ENCODE data around the gene ITGAX. TPM values are rescaled to one million over a fixed set of nuclear protein-coding genes. Genes with fewer than 3 reads are reported as not detected.

Gene ITGAX
- total and polyA plus RNA-seq, 4 donors = 38.1 to 148 (median 113) TPM

DNA sequence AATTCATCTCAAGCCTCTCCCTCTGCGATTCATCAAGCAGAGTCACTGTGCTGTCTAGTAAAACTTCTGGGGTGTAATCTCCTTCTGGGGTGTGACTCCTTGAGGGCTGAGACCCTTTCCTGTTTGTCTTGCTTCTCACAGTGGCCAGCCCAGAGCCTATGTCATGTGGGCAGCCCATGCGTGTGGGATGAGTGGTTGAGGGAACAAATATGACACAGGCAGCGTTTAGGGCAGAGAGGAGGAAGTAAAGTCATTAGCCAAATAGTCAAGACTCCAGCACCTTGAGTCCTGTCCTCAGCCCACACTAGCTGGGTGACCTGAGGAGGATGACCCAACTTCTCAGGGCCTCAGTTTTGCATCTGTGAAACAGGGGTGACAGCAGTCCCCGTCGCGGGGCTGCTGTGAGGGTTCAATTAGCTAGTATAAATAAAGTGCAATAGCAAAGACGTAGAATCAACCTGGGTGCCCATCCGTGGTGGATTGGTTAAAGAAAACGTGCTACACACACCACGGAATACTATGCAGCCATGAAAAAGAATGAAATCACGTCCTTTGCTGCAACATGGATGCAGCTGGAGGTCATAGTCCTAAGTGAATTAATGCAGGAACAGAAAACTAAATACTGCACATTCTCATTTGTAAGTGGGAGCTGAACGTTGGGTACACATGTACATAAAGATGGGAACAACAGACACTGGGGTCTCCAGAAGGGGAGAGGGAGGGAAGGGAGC is 4.5 kb upstream of the ITGAX start:
- Histone ChIP-seq H3K36me3 (ENCODE audit: control insufficient read depth in 4 of 4, insufficient read depth in 4 of 4, low read length in 4 of 4) (no peaks in the 10 kb centered on the region), H3K9ac (ENCODE audit: insufficient read depth in 1 of 2, low read length in 2 of 2) (no peak overlapping the region), H3K4me1 (ENCODE audit: control insufficient read depth in 5 of 5, insufficient read depth in 5 of 5, low read length in 5 of 5) (peaks cover 0 to 2% (median 0%) of the 10 kb centered on the region in 5 donors), H3K4me3 (no peak overlapping the region), H3K27ac (ENCODE audit: low read depth in 1 of 2, low read length in 1 of 2) (peak overlapping the region in 1 of 2 donors; percentile 40), H3K27me3 (ENCODE audit: control insufficient read depth in 3 of 3, insufficient read depth in 3 of 3, low read length in 2 of 3) (no peaks in the 10 kb centered on the region), H3K9me3 (ENCODE audit: control insufficient read depth in 4 of 4, insufficient read depth in 3 of 4, low read length in 3 of 4) (peaks cover 0 to 5% (median 0%) of the 10 kb centered on the region in 4 donors)
- TF ChIP-seq, protein P1, sequence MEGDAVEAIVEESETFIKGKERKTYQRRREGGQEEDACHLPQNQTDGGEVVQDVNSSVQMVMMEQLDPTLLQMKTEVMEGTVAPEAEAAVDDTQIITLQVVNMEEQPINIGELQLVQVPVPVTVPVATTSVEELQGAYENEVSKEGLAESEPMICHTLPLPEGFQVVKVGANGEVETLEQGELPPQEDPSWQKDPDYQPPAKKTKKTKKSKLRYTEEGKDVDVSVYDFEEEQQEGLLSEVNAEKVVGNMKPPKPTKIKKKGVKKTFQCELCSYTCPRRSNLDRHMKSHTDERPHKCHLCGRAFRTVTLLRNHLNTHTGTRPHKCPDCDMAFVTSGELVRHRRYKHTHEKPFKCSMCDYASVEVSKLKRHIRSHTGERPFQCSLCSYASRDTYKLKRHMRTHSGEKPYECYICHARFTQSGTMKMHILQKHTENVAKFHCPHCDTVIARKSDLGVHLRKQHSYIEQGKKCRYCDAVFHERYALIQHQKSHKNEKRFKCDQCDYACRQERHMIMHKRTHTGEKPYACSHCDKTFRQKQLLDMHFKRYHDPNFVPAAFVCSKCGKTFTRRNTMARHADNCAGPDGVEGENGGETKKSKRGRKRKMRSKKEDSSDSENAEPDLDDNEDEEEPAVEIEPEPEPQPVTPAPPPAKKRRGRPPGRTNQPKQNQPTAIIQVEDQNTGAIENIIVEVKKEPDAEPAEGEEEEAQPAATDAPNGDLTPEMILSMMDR (IDR thresholded peaks at IDR 0.05; ENCODE audit: control extremely low read depth, extremely low read depth) = no peak
- DNase-seq = no peak
- 71 to 76% methylated on average over 12 of the region's 12 CpGs for WGBS, 2 donors
- ATAC-seq (ENCODE audit: insufficient read depth, low FRiP score) = peak; percentile 36

- TF ChIP-seq, protein P1 (IDR thresholded peaks at IDR 0.05; ENCODE audit: control extremely low read depth, extremely low read depth) = no peak
- 65 to 71% methylated on average over 19 of the region's 19 CpGs for WGBS, 2 donors
These were observed 3.6 kb upstream of the ITGAX start for GRCh38 chr16:31351246-31351941.

DNA sequence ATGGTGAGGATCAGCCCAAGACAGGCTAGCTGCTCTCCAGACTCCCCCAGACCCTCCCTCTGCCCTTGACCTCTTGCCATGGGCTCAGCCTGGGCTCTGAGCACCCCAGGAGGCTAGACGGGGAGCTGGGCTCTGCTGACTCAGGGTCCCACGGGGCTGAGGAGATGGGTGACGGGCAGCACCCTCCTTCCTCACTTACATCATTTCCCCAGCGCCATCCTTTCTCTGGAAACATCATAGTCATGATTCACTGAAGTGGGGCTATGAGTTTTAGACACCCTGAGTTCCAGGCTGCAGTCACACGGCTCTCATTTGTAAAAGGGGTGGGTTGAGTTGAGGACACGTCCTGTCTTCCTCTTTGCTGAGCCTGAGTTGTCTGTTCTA is 3.0 kb upstream of the ITGAX start:
- H3K27ac ChIP-seq (ENCODE audit: low read depth in 1 of 2, low read length in 1 of 2) = peak overlapping the region in 1 of 2 donors; percentile 62
- TF ChIP-seq, protein P1 (IDR thresholded peaks at IDR 0.05; ENCODE audit: control extremely low read depth, extremely low read depth) = no peak
- DNase-seq = no peak
- WGBS, 2 donors = 23 to 25% methylated on average over 6 of the region's 6 CpGs
- no peaks in the 10 kb centered on the region for H3K36me3 ChIP-seq (ENCODE audit: control insufficient read depth in 4 of 4, insufficient read depth in 4 of 4, low read length in 4 of 4)
- peak; percentile 25 for ATAC-seq (ENCODE audit: insufficient read depth, low FRiP score)
- H3K4me1 ChIP-seq (ENCODE audit: control insufficient read depth in 5 of 5, insufficient read depth in 5 of 5, low read length in 5 of 5) = peaks cover 0 to 2% (median 0%) of the 10 kb centered on the region in 5 donors
- no peak overlapping the region for H3K4me3 ChIP-seq
- no peak overlapping the region for H3K9ac ChIP-seq (ENCODE audit: insufficient read depth in 1 of 2, low read length in 2 of 2)
- H3K27me3 ChIP-seq (ENCODE audit: control insufficient read depth in 3 of 3, insufficient read depth in 3 of 3, low read length in 2 of 3) = no peaks in the 10 kb centered on the region
- no peaks in the 10 kb centered on the region for H3K9me3 ChIP-seq (ENCODE audit: control insufficient read depth in 4 of 4, insufficient read depth in 3 of 4, low read length in 3 of 4)

More at GRCh38 chr16:31351246-31351941, 3.6 kb upstream of the ITGAX start:
- no peaks in the 10 kb centered on the region for H3K36me3 ChIP-seq (ENCODE audit: control insufficient read depth in 4 of 4, insufficient read depth in 4 of 4, low read length in 4 of 4)
- DNase-seq (no peak), ATAC-seq (ENCODE audit: insufficient read depth, low FRiP score) (no peak)
- no peaks in the 10 kb centered on the region for H3K27me3 ChIP-seq (ENCODE audit: control insufficient read depth in 3 of 3, insufficient read depth in 3 of 3, low read length in 2 of 3)
- H3K9ac ChIP-seq (ENCODE audit: insufficient read depth in 1 of 2, low read length in 2 of 2) = no peak overlapping the region
- peak overlapping the region in 1 of 2 donors; percentile 62 for H3K27ac ChIP-seq (ENCODE audit: low read depth in 1 of 2, low read length in 1 of 2)
- H3K4me1 ChIP-seq (ENCODE audit: control insufficient read depth in 5 of 5, insufficient read depth in 5 of 5, low read length in 5 of 5) = peaks cover 0 to 2% (median 0%) of the 10 kb centered on the region in 5 donors
- peaks cover 0 to 2% (median 0%) of the 10 kb centered on the region in 4 donors for H3K9me3 ChIP-seq (ENCODE audit: control insufficient read depth in 4 of 4, insufficient read depth in 3 of 4, low read length in 3 of 4)
- no peak overlapping the region for H3K4me3 ChIP-seq
